ENCODE data around the gene HPCAL1.

The HPCAL1 gene

DNA sequence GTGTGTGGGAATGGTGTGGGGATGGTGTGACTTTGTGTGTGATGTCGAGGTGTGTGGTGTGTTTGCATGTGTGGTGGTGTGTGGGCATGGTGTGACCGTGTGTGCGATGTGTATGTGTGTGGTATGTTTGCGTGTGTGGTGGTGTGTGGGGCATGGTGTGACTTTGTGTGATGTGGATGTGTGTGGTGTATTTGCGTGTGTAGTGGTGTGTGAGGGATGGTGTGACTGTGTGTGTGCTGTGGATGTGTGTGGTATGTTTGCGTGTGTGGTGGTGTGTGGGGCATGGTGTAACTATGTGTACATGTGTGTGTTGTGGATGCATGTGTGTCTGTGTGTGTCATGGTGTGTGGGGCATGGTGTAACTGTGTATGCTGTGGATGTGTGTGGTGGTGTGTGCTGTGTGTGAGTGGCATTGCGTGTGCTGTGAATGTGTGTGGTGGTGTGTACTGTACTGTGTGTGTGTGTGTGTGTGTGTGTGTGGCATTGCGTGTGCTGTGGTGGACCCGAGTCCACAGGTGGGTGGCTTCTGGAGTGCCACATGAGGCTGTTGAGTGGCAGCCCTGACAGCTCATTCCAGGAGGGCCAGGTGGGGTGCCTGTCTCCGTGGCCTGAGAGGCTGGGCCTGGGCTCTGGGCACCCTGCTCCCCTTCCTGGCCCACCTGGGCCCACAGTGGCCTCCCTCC, 130.7 kb downstream of the HPCAL1 start:
- DNase-seq (ENCODE audit: low read depth, low spot score): no peak
- no peak overlapping the region for H3K4me3 ChIP-seq (ENCODE audit: low read depth, low read length)
- CTCF ChIA-PET: interaction anchor here (0.6 to 12.0 kb wide), 13 partner anchors 9 to 376 kb away, joined by 3 to 482 read pairs (median 9); partner anchors contain the start of genes HPCAL1, ODC1 and RRM2
- POLR2A ChIA-PET: interaction anchor here (0.6 kb wide), 1 partner anchor 951 kb away, joined by 3 read pairs; no protein-coding TSS in a partner anchor
- TF ChIP-seq, protein P1, sequence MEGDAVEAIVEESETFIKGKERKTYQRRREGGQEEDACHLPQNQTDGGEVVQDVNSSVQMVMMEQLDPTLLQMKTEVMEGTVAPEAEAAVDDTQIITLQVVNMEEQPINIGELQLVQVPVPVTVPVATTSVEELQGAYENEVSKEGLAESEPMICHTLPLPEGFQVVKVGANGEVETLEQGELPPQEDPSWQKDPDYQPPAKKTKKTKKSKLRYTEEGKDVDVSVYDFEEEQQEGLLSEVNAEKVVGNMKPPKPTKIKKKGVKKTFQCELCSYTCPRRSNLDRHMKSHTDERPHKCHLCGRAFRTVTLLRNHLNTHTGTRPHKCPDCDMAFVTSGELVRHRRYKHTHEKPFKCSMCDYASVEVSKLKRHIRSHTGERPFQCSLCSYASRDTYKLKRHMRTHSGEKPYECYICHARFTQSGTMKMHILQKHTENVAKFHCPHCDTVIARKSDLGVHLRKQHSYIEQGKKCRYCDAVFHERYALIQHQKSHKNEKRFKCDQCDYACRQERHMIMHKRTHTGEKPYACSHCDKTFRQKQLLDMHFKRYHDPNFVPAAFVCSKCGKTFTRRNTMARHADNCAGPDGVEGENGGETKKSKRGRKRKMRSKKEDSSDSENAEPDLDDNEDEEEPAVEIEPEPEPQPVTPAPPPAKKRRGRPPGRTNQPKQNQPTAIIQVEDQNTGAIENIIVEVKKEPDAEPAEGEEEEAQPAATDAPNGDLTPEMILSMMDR (IDR thresholded peaks at IDR 0.05; ENCODE audit: insufficient read depth, low read length, missing control alignments): no peak

DNA sequence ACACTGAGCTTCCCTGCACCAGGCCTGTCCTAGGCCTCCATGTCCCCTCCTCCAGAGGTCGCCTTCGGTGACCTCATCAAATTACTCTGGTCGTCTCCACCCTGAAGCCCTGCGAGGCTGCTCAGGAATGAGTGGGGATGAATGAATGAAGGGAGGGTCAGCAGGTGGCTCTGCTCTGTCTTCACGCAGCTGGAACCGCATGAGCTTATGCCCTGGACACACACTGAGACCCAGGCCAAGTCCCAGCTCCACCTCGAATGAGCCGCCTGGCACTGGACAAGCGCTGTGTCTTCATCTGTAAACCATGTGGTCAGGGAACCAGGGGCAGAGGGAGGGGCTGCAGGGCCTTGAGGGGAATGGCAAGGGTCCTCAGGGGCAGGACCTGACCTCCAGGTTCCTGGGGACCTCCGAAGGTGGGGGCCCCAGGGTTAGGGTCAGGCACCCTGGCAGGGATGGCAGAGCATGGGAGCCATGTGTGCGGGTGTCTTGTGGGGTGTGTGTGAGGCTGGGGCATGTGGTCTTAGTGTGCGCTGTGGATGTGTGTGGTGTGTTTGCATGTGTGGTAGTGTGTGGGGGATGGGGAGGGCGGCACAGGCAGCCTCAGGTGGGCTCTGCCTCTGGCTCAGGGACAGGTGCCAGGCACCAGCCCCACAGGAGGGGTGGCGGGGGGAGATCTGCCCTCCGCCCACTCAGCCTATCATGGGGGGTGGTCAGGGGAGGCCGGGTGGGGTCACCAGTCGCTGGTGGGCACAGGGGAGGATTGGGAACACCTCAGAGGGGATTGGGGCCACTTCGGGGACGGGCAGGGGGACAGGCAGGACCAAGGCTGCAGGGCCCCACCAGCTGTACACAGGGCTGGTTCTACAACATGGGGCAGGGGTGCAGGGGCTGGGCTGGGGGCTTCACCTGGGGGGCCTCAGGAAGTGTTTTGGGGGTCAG, 131.5 kb downstream of the HPCAL1 start:
- no peak overlapping the region for H3K4me3 ChIP-seq (ENCODE audit: low read depth, low read length)
- CTCF ChIA-PET: interaction anchor here (0.6 to 12.0 kb wide), 66 partner anchors 8 to 664 kb away, joined by 3 to 482 read pairs (median 5); partner anchors contain the start of genes HPCAL1, ODC1 and RRM2
- TF ChIP-seq, protein P1 (IDR thresholded peaks at IDR 0.05; ENCODE audit: insufficient read depth, low read length, missing control alignments): no peak
- DNase-seq (ENCODE audit: low read depth, low spot score): no peak
- POLR2A ChIA-PET: interaction anchor here (0.6 to 1.3 kb wide), 2 partner anchors 14 to 952 kb away, joined by 3 to 4 read pairs; partner anchors contain the start of gene ODC1

DNA sequence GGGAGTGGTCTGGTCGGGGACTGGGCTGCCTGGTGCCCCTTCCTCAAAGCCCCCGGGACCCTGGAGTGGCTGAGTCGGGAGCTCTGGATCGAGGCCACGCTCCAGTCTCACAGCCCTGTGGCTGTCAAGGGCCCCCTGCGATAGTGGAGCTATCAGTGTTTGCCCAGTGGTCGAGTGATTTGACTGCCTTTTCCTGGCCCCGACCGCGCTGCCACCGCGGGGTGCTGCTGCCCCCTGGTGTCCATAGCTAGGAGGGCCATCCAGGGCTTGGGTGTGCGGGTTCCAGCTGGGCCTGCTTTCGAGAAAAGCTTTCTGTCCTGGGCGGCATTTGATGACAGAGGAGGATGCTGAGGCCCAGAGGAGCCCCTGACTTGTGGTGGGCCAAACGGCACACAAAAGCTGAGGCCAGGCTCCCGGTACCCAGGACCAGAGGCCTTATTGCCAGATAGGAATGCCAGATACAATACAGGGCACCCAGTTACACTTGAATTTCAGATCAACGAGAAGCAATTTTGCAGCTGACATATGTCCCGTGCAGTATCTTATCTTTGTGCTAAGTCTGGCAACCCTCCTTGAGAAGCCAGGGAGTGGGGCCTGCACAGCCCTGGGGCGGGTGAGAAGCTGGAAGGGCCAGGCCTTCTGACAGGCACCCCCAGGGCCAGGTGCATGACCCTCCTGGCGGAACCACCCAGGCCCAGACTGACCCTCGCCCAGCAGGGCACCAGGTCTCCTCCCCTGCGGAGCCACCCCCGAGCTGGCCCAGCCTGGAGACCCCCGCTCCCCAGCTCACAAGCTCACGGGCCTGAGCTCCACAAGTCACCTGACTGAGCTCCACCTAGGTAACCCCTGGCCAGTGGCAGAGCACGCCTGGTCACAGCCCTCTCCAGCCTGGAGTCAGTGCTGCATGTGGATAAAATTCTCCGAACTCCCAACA, 132.4 kb downstream of the HPCAL1 start:
- DNase-seq (ENCODE audit: low read depth, low spot score): no peak
- ChIA-PET POLR2A (interaction anchor here (0.5 to 1.3 kb wide), 3 partner anchors 13 to 387 kb away, joined by 4 read pairs; partner anchors contain the start of gene ODC1), CTCF (interaction anchor here (0.6 to 12.0 kb wide), 73 partner anchors 7 to 675 kb away, joined by 3 to 482 read pairs (median 5); partner anchors contain the start of genes CYS1, ODC1, RRM2 and TAF1B)
- no peak overlapping the region for H3K4me3 ChIP-seq (ENCODE audit: low read depth, low read length)
- TF ChIP-seq, protein P1 (IDR thresholded peaks at IDR 0.05; ENCODE audit: insufficient read depth, low read length, missing control alignments): peak; percentile 99

DNA sequence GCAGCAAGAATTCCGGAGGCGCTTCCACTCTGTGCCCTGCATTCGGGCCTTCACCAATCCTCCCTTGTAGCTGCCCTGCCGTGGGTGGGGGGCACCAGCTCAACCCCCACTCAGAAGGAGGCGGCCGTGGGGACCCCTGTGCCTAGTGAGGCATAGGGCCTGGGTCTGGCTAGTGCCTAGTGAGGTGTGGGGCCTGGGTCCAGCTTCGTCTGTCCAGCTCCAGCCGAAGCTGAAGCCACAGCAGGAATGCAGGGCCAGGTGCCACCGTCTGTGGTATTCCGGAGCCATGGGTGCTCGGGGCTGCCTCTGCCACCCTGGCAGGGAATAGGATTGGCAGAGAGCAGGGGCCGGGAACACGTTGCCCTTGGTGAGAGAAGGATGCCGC, 133.1 kb downstream of the HPCAL1 start:
- no peak for DNase-seq (ENCODE audit: low read depth, low spot score)
- TF ChIP-seq, protein P1 (IDR thresholded peaks at IDR 0.05; ENCODE audit: insufficient read depth, low read length, missing control alignments): no peak
- CTCF ChIA-PET: interaction anchor here (0.8 to 12.0 kb wide), 44 partner anchors 11 to 675 kb away, joined by 3 to 482 read pairs (median 7); partner anchors contain the start of genes CYS1, ODC1, RRM2 and TAF1B
- no peak overlapping the region for H3K4me3 ChIP-seq (ENCODE audit: low read depth, low read length)
- POLR2A ChIA-PET: interaction anchor here (0.5 kb wide), 2 partner anchors 288 to 387 kb away, joined by 4 read pairs; no protein-coding TSS in a partner anchor

DNA sequence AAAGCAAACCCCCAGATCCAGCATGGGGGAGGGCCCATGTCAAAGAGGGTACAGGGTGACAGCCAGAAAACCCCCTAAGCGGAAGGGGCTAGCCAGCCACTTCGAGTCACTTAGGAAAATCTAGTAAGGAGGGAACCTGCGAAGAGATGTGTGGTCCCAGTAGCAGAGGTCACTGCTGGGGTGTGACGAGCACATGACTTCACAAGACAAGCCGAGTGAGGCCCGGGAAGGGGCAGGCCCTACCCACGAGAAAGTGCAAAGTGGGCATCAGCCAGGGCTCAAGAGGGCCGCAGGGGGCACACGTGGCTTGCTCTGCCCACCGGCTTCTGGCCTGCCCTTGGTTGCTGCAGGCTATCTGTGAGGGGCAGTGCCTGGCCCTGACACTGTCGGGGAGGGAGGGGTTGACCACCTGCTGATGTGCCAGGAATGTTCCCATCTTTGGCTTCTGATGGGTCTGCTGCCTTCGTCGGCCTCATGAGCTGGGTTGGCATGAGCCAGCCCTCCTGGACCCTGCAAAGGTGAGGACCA, 133.9 kb downstream of the HPCAL1 start:
- ChIA-PET CTCF (interaction anchor here (1.0 to 12.0 kb wide), 10 partner anchors 11 to 622 kb away, joined by 3 to 482 read pairs (median 32); partner anchors contain the start of genes ODC1 and RRM2), POLR2A (no interaction called here)
- no peak for DNase-seq (ENCODE audit: low read depth, low spot score)
- TF ChIP-seq, protein P1 (IDR thresholded peaks at IDR 0.05; ENCODE audit: insufficient read depth, low read length, missing control alignments): no peak
- H3K4me3 ChIP-seq (ENCODE audit: low read depth, low read length): no peak overlapping the region

All from AG04449 (cell line).